PFSK-1 (cell line): ENCODE measurements around the gene CLSTN1.

Source experiments
- POLR2AphosphoS5 ChIP-seq: IDR thresholded peaks from 2 replicates; pipeline ENCODE4 v1.6.1; 2012; ENCODE audit warnings: low read depth, mild to moderate bottlenecking, control low read depth, low read length, moderate library complexity
- REST ChIP-seq, 2 experiments: IDR thresholded peaks; 2 replicates each; pipeline versions ENCODE4 v1.6.1 to v1.8.0; 2011 to 2012; ENCODE audit warnings: low read depth in 2 of 2, low read length in 2 of 2, control low read depth in 1 of 2, inconsistent platforms in 1 of 2, mild to moderate bottlenecking in 1 of 2, moderate library complexity in 1 of 2; ENCODE audit not compliant: insufficient read depth in 1 of 2

GRCh38 chr1:9849691-9850441 is 26.1 kb upstream of the CLSTN1 start:
- no peak for TF ChIP-seq POLR2AphosphoS5
- no peak for TF ChIP-seq REST (IDR thresholded peaks at IDR 0.05; ENCODE audit: insufficient read depth in 1 of 2, low read depth in 2 of 2, low read length in 2 of 2)
